Spleen (tissue), 7 donors: ENCODE measurements around the gene WNT1.

ENCODE experiments used
- CTCF ChIP-seq, 11 experiments: fragments of 200-600 bp in 7 of 11; fragments of 450-650 bp in 4 of 11; sonication (generic) in 4 of 11; IDR thresholded peaks in 8 of 11; conservative IDR thresholded peaks in 3 of 11; 1 replicate in 7 of 11; 2 replicates in 4 of 11; pipeline versions ENCODE4 v1.4.0 to v1.8.0; 2016 to 2021; ENCODE audit warnings: antibody characterized with exemption in 11 of 11, inconsistent platforms in 4 of 11, mild to moderate bottlenecking in 1 of 11
- POLR2A ChIP-seq, 3 donors: fragments of 450-650 bp; IDR thresholded peaks; one replicate each; pipeline ENCODE4 v1.5.1; 2017; ENCODE audit warnings: antibody characterized with exemption in 3 of 3, mild to moderate bottlenecking in 1 of 3
- donor health status: DM: no; HTN: no; CAD: no; lungs with moderate emphysema.
- donor health status: DM: no; HTN: no; CAD: no.
- donor health status: DM: no; HTN: no; CAD: no.

- peak in 4 of 11 experiments; percentile 40 to 51 (median 43) for TF ChIP-seq CTCF (IDR thresholded peaks at IDR 0.05 in 8 of 11, conservative IDR thresholded peaks at IDR 0.05 in 3 of 11)
- peak in 2 of 3 donors; percentile 54 to 56 for TF ChIP-seq POLR2A (IDR thresholded peaks at IDR 0.05)
Observed at GRCh38 chr12:48957141-48958048, 20.7 kb upstream of the WNT1 start, which contains the start of gene ARF3.
